ENCODE data around the gene WNT7A.

The WNT7A gene

GRCh38 chr3:13869761-13870343 is 10.0 kb downstream of the WNT7A start:
- Histone ChIP-seq H3K9ac (ENCODE audit: insufficient read length, low read depth) (no peak overlapping the region), H3K27me3 (ENCODE audit: insufficient read depth, insufficient read length) (peaks cover 25% of the 10 kb centered on the region), H3K4me1 (ENCODE audit: insufficient read depth, insufficient read length) (peaks cover 4% of the 10 kb centered on the region), H3K4me3 (ENCODE audit: insufficient read length, low read depth) (no peak overlapping the region), H3K9me3 (ENCODE audit: insufficient read depth, low read length) (peaks cover 14% of the 10 kb centered on the region; the same call in 1 of the 2 replicates), H3K36me3 (ENCODE audit: insufficient read depth, insufficient read length, low read length) (no peaks in the 10 kb centered on the region)
- no peak for DNase-seq (ENCODE audit: low read depth, low spot score)
- no peak for TF ChIP-seq SUZ12 (IDR thresholded peaks at IDR 0.05; ENCODE audit: extremely low read depth, insufficient read depth, insufficient read length)
- TF ChIP-seq YY1 (IDR thresholded peaks at IDR 0.05; ENCODE audit: insufficient read depth, insufficient read length), result no peak
- no peak for TF ChIP-seq ZNF274 (IDR thresholded peaks at IDR 0.05; ENCODE audit: low read depth, low read length)

GRCh38 chr3:13868844-13869724 is 10.8 kb downstream of the WNT7A start:
- Histone ChIP-seq H3K36me3 (ENCODE audit: insufficient read depth, insufficient read length, low read length) (no peaks in the 10 kb centered on the region), H3K4me1 (ENCODE audit: insufficient read depth, insufficient read length) (peaks cover 4% of the 10 kb centered on the region), H3K9me3 (ENCODE audit: insufficient read depth, low read length) (peaks cover 14% of the 10 kb centered on the region; the same call in 1 of the 2 replicates), H3K27me3 (ENCODE audit: insufficient read depth, insufficient read length) (peaks cover 21% of the 10 kb centered on the region), H3K4me3 (ENCODE audit: insufficient read length, low read depth) (no peak overlapping the region), H3K9ac (ENCODE audit: insufficient read length, low read depth) (no peak overlapping the region)
- no peak for TF ChIP-seq YY1 (IDR thresholded peaks at IDR 0.05; ENCODE audit: insufficient read depth, insufficient read length)
- TF ChIP-seq ZNF274 (IDR thresholded peaks at IDR 0.05; ENCODE audit: low read depth, low read length), result no peak
- no peak for TF ChIP-seq SUZ12 (IDR thresholded peaks at IDR 0.05; ENCODE audit: extremely low read depth, insufficient read depth, insufficient read length)
- no peak for DNase-seq (ENCODE audit: low read depth, low spot score)

- Histone ChIP-seq H3K9me3 (ENCODE audit: insufficient read depth, low read length) (peaks cover 14% of the 10 kb centered on the region; the same call in 1 of the 2 replicates), H3K36me3 (ENCODE audit: insufficient read depth, insufficient read length, low read length) (no peaks in the 10 kb centered on the region), H3K4me3 (ENCODE audit: insufficient read length, low read depth) (no peak overlapping the region), H3K9ac (ENCODE audit: insufficient read length, low read depth) (no peak overlapping the region), H3K4me1 (ENCODE audit: insufficient read depth, insufficient read length) (no peaks in the 10 kb centered on the region), H3K27me3 (ENCODE audit: insufficient read depth, insufficient read length) (peaks cover 21% of the 10 kb centered on the region)
- no peak for DNase-seq (ENCODE audit: low read depth, low spot score)
- no peak for TF ChIP-seq ZNF274 (IDR thresholded peaks at IDR 0.05; ENCODE audit: low read depth, low read length)
- TF ChIP-seq SUZ12 (IDR thresholded peaks at IDR 0.05; ENCODE audit: extremely low read depth, insufficient read depth, insufficient read length), result no peak
- no peak for TF ChIP-seq YY1 (IDR thresholded peaks at IDR 0.05; ENCODE audit: insufficient read depth, insufficient read length)
Measured at GRCh38 chr3:13867732-13868131, 12.1 kb downstream of the WNT7A start.

- peaks cover 21% of the 10 kb centered on the region for H3K27me3 ChIP-seq (ENCODE audit: insufficient read depth, insufficient read length)
Measured at GRCh38 chr3:13866041-13866965, 13.6 kb downstream of the WNT7A start.

GRCh38 chr3:13865581-13865980 is 14.3 kb downstream of the WNT7A start:
- H3K27me3 ChIP-seq (ENCODE audit: insufficient read depth, insufficient read length), result peaks cover 18% of the 10 kb centered on the region

More at GRCh38 chr3:13866041-13866965, 13.6 kb downstream of the WNT7A start:
- Histone ChIP-seq H3K9ac (ENCODE audit: insufficient read length, low read depth) (no peak overlapping the region), H3K4me3 (ENCODE audit: insufficient read length, low read depth) (no peak overlapping the region), H3K36me3 (ENCODE audit: insufficient read depth, insufficient read length, low read length) (no peaks in the 10 kb centered on the region), H3K4me1 (ENCODE audit: insufficient read depth, insufficient read length) (no peaks in the 10 kb centered on the region), H3K9me3 (ENCODE audit: insufficient read depth, low read length) (peaks cover 13% of the 10 kb centered on the region; the same call in 1 of the 2 replicates)
- DNase-seq (ENCODE audit: low read depth, low spot score), result no peak
- TF ChIP-seq SUZ12 (IDR thresholded peaks at IDR 0.05; ENCODE audit: extremely low read depth, insufficient read depth, insufficient read length) (no peak), ZNF274 (IDR thresholded peaks at IDR 0.05; ENCODE audit: low read depth, low read length) (no peak), YY1 (IDR thresholded peaks at IDR 0.05; ENCODE audit: insufficient read depth, insufficient read length) (no peak)

GRCh38 chr3:13865106-13865505 is 14.8 kb downstream of the WNT7A start:
- DNase-seq (ENCODE audit: low read depth, low spot score), result no peak
- H3K4me1 ChIP-seq (ENCODE audit: insufficient read depth, insufficient read length), result no peaks in the 10 kb centered on the region
- no peak overlapping the region for H3K9ac ChIP-seq (ENCODE audit: insufficient read length, low read depth)
- H3K9me3 ChIP-seq (ENCODE audit: insufficient read depth, low read length), result peaks cover 1% of the 10 kb centered on the region; the same call in 1 of the 2 replicates
- H3K36me3 ChIP-seq (ENCODE audit: insufficient read depth, insufficient read length, low read length), result no peaks in the 10 kb centered on the region
- peaks cover 17% of the 10 kb centered on the region for H3K27me3 ChIP-seq (ENCODE audit: insufficient read depth, insufficient read length)
- no peak overlapping the region for H3K4me3 ChIP-seq (ENCODE audit: insufficient read length, low read depth)
- TF ChIP-seq SUZ12 (IDR thresholded peaks at IDR 0.05; ENCODE audit: extremely low read depth, insufficient read depth, insufficient read length), result no peak
- TF ChIP-seq YY1 (IDR thresholded peaks at IDR 0.05; ENCODE audit: insufficient read depth, insufficient read length), result no peak
- TF ChIP-seq ZNF274 (IDR thresholded peaks at IDR 0.05; ENCODE audit: low read depth, low read length), result no peak

More at GRCh38 chr3:13865581-13865980, 14.3 kb downstream of the WNT7A start:
- peaks cover 6% of the 10 kb centered on the region; the same call in 1 of the 2 replicates for H3K9me3 ChIP-seq (ENCODE audit: insufficient read depth, low read length)
- H3K4me3 ChIP-seq (ENCODE audit: insufficient read length, low read depth), result no peak overlapping the region
- no peaks in the 10 kb centered on the region for H3K4me1 ChIP-seq (ENCODE audit: insufficient read depth, insufficient read length)
- H3K36me3 ChIP-seq (ENCODE audit: insufficient read depth, insufficient read length, low read length), result no peaks in the 10 kb centered on the region
- TF ChIP-seq ZNF274 (IDR thresholded peaks at IDR 0.05; ENCODE audit: low read depth, low read length), result no peak
- no peak for TF ChIP-seq YY1 (IDR thresholded peaks at IDR 0.05; ENCODE audit: insufficient read depth, insufficient read length)
- no peak for TF ChIP-seq SUZ12 (IDR thresholded peaks at IDR 0.05; ENCODE audit: extremely low read depth, insufficient read depth, insufficient read length)
- H3K9ac ChIP-seq (ENCODE audit: insufficient read length, low read depth), result no peak overlapping the region
- no peak for DNase-seq (ENCODE audit: low read depth, low spot score)

All from NT2/D1 (cell line).